HCT116 (cell line): ENCODE data around the gene PSKH1. TPM values are rescaled to one million over a fixed set of nuclear protein-coding genes. Genes with fewer than 3 reads are reported as not detected.

ENCODE experiments used
- ATAC-seq: fragments of 200-7000 bp; cut with Tn5 transposase; 2 replicates; pipeline ENCODE4 v1.9.1; 2020; ENCODE audit warnings: mild to moderate bottlenecking, moderate library complexity
- BruUV-seq: library from RNA; stranded (reverse); fragments of 400-500 nt; replicated peaks from 2 replicates; lab custom pipeline; 2021; lab: Mats Ljungman, UMichigan
- CTCF ChIA-PET: fragments of 300-600 bp; sonication (Branson Sonifier 250); formaldehyde crosslinking; loops from one replicate; lab custom pipeline; 2021; ENCODE audit warnings: antibody characterized with exemption; lab: Charles Lee
- POLR2A ChIA-PET: fragments of 300-600, 350-600 bp; sonication (Branson Sonifier 250); formaldehyde crosslinking; loops from one replicate; lab custom pipeline; 2021; ENCODE audit warnings: antibody characterized with exemption; lab: Charles Lee
- RAD21 ChIA-PET, 2 experiments: fragments of 300-600 bp; sonication (Branson Sonifier 250); formaldehyde crosslinking; loops; one replicate each; lab custom pipeline; 2023; ENCODE audit warnings: low total read pairs in 2 of 2; ENCODE audit not compliant: uncharacterized antibody in 2 of 2, unreplicated experiment in 2 of 2, low non-redundant PET in 1 of 2; lab: Charles Lee
- DNase-seq: peaks from one replicate; pipeline ENCODE4 v3.0.0-alpha.2; 2010; ENCODE audit warnings: low read depth, low spot score
- H2AFZ ChIP-seq: fragments of 200-600 bp; shearing (Covaris generic), sonication (generic); 2 replicates; pipeline ENCODE4 v1.6.1; 2017; ENCODE audit warnings: low read depth, mixed run types, mixed read lengths, antibody characterized with exemption, low read length; ENCODE audit not compliant: poor library complexity, severe bottlenecking
- H3K27ac ChIP-seq: 2 replicates; pipeline ENCODE4 v1.5.1; 2012; ENCODE audit warnings: low read depth, low read length
- H3K27me3 ChIP-seq: fragments of 200-600 bp; sonication (generic); 2 replicates; pipeline ENCODE4 v1.6.1; 2016; ENCODE audit warnings: mixed run types, low read length, mixed read lengths; ENCODE audit not compliant: insufficient read depth
- H3K36me3 ChIP-seq, 2 experiments: fragments of 200-500 bp in 1 of 2; fragments of 200-600 bp in 1 of 2; sonication (Bioruptor generic) in 1 of 2; sonication (generic) in 1 of 2; 2 replicates each; pipeline versions ENCODE4 v1.5.1 to v1.6.1; 2014 to 2016; ENCODE audit warnings: low read length in 2 of 2, inconsistent platforms in 1 of 2, mixed read lengths in 1 of 2, mixed run types in 1 of 2; ENCODE audit not compliant: insufficient read depth in 2 of 2, control insufficient read depth in 1 of 2
- H3K4me1 ChIP-seq, 2 experiments: fragments of 200-600 bp in 1 of 2; sonication (generic) in 1 of 2; 2 replicates each; pipeline versions ENCODE4 v1.5.1 to v1.6.1; 2012 to 2017; ENCODE audit warnings: low read length in 2 of 2, inconsistent platforms in 1 of 2, mild to moderate bottlenecking in 1 of 2, mixed read lengths in 1 of 2, mixed run types in 1 of 2, moderate library complexity in 1 of 2; ENCODE audit not compliant: insufficient read depth in 2 of 2, control insufficient read depth in 1 of 2
- H3K4me2 ChIP-seq: fragments of 200-600 bp; sonication (generic); 2 replicates; pipeline ENCODE4 v1.6.1; 2017; ENCODE audit warnings: mixed run types, low read length, mixed read lengths
- H3K4me3 ChIP-seq, 2 experiments: fragments of 200-600 bp in 1 of 2; sonication (generic) in 1 of 2; replicated peaks in 1 of 2; 2 replicates each; pipeline ENCODE4 v1.5.1; 2011 to 2016; ENCODE audit warnings: low read length in 2 of 2, control low read depth in 1 of 2, low read depth in 1 of 2, mild to moderate bottlenecking in 1 of 2, mixed read lengths in 1 of 2, mixed run types in 1 of 2
- H3K79me2 ChIP-seq: fragments of 200-600 bp; sonication (generic); 2 replicates; pipeline ENCODE4 v1.6.1; 2017; ENCODE audit warnings: mild to moderate bottlenecking, mixed run types, low read length, moderate library complexity, mixed read lengths; ENCODE audit not compliant: insufficient read depth
- H3K9ac ChIP-seq: fragments of 200-600 bp; sonication (generic); 2 replicates; pipeline ENCODE4 v1.6.1; 2016; ENCODE audit warnings: low read length, mixed read lengths
- H3K9me2 ChIP-seq: fragments of 200-600 bp; sonication (generic), shearing (Covaris generic); 2 replicates; pipeline ENCODE4 v1.6.1; 2017; ENCODE audit warnings: mixed run types, mild to moderate bottlenecking, moderate library complexity; ENCODE audit not compliant: insufficient read depth
- H3K9me3 ChIP-seq, 2 experiments: fragments of 200-500 bp in 1 of 2; fragments of 200-600 bp in 1 of 2; sonication (Bioruptor generic) in 1 of 2; sonication (generic) in 1 of 2; 2 replicates each; pipeline ENCODE4 v1.6.1; 2014 to 2017; ENCODE audit warnings: low read length in 2 of 2, mixed read lengths in 2 of 2, inconsistent platforms in 1 of 2, low read depth in 1 of 2, mild to moderate bottlenecking in 1 of 2, mixed run types in 1 of 2, moderate library complexity in 1 of 2; ENCODE audit not compliant: control insufficient read depth in 1 of 2, insufficient read depth in 1 of 2
- H4K20me1 ChIP-seq: fragments of 200-600 bp; sonication (generic), shearing (Covaris generic); 2 replicates; pipeline ENCODE4 v1.6.1; 2017; ENCODE audit warnings: mixed run types, mild to moderate bottlenecking, moderate library complexity; ENCODE audit not compliant: insufficient read depth
- CBX3 ChIP-seq: IDR thresholded peaks from 2 replicates; pipeline ENCODE4 v1.6.1; 2012; ENCODE audit warnings: low read depth
- ELF1 ChIP-seq: IDR thresholded peaks from 2 replicates; pipeline ENCODE4 v1.6.1; 2012; ENCODE audit warnings: low read depth, borderline replicate concordance
- EZH2phosphoT487 ChIP-seq: fragments of 200-600 bp; IDR thresholded peaks from 2 replicates; pipeline ENCODE4 v1.6.1; 2018; ENCODE audit warnings: antibody characterized with exemption, borderline replicate concordance
- FOSL1 ChIP-seq: IDR thresholded peaks from 2 replicates; pipeline ENCODE4 v1.6.1; 2012; ENCODE audit warnings: low read depth
- JUND ChIP-seq: IDR thresholded peaks from 2 replicates; pipeline ENCODE4 v1.6.1; 2012
- POLR2AphosphoS5 ChIP-seq: IDR thresholded peaks from 2 replicates; pipeline ENCODE4 v1.6.1; 2011; ENCODE audit warnings: mild to moderate bottlenecking, low read depth, low read length, moderate library complexity
- SRF ChIP-seq: IDR thresholded peaks from 2 replicates; pipeline ENCODE4 v1.6.1; 2012; ENCODE audit warnings: low read depth
- YY1 ChIP-seq: IDR thresholded peaks from 2 replicates; pipeline ENCODE4 v1.6.1; 2011; ENCODE audit warnings: low read length, low read depth, moderate library complexity, mild to moderate bottlenecking; ENCODE audit not compliant: insufficient replicate concordance; ENCODE audit errors: extremely low read depth
- ZFX ChIP-seq: fragments of 450-650 bp; IDR thresholded peaks from 2 replicates; pipeline ENCODE4 v1.6.1; 2017
- intact Hi-C: fragments of 100-400 bp; cut with micrococcal nuclease; formaldehyde crosslinking; loops from 2 replicates; pipeline ENCODE4 v1.10.0; 2022
- total RNA-seq: library from RNA; stranded (reverse); gene quantifications from one replicate; pipeline ENCODE4 v1.2.1, GENCODE V29; 2021; ENCODE audit not compliant: unreplicated experiment
- TF ChIP-seq, protein P1 (sequence below): IDR thresholded peaks from 2 replicates; pipeline ENCODE4 v1.6.1; 2012
- TF ChIP-seq, protein P2 (sequence below): IDR thresholded peaks from 2 replicates; pipeline ENCODE4 v1.6.1; 2011; ENCODE audit warnings: mild to moderate bottlenecking, low read length, moderate library complexity; ENCODE audit not compliant: insufficient replicate concordance; ENCODE audit errors: extremely low read depth

Gene PSKH1
- total RNA-seq, 1 experiment from 2014 or later = 16.2 TPM

GRCh38 chr16:67967958-67968399 is 74.9 kb downstream of the PSKH1 start:
- no peak overlapping the region for H2AFZ ChIP-seq

More at GRCh38 chr16:67967958-67968399, 74.9 kb downstream of the PSKH1 start:
- peaks cover 21 to 26% of the 10 kb centered on the region in 2 experiments for H3K4me1 ChIP-seq
- TF ChIP-seq EZH2phosphoT487 (no peak), POLR2AphosphoS5 (no peak), YY1 (no peak), SRF (no peak), ZFX (no peak; the same call in 1 of the 2 replicates), CBX3 (no peak), ELF1 (no peak), FOSL1 (no peak), JUND (no peak)
- TF ChIP-seq, protein P1, sequence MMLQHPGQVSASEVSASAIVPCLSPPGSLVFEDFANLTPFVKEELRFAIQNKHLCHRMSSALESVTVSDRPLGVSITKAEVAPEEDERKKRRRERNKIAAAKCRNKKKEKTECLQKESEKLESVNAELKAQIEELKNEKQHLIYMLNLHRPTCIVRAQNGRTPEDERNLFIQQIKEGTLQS = no peak
- TF ChIP-seq, protein P2, sequence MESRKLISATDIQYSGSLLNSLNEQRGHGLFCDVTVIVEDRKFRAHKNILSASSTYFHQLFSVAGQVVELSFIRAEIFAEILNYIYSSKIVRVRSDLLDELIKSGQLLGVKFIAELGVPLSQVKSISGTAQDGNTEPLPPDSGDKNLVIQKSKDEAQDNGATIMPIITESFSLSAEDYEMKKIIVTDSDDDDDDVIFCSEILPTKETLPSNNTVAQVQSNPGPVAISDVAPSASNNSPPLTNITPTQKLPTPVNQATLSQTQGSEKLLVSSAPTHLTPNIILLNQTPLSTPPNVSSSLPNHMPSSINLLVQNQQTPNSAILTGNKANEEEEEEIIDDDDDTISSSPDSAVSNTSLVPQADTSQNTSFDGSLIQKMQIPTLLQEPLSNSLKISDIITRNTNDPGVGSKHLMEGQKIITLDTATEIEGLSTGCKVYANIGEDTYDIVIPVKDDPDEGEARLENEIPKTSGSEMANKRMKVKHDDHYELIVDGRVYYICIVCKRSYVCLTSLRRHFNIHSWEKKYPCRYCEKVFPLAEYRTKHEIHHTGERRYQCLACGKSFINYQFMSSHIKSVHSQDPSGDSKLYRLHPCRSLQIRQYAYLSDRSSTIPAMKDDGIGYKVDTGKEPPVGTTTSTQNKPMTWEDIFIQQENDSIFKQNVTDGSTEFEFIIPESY = no peak
- TF ChIP-seq, all 23 proteins: peak for 0
- Histone ChIP-seq H3K9me3 (no peaks in the 10 kb centered on the region), H3K4me2 (peak overlapping the region; percentile 87), H3K27me3 (no peaks in the 10 kb centered on the region), H3K36me3 (peaks cover 0 to 2% of the 10 kb centered on the region in 2 experiments; a peak in 1 of 4 replicates), H3K9ac (peak overlapping the region; percentile 92), H3K27ac (peak overlapping the region; percentile 87), H3K9me2 (no peaks in the 10 kb centered on the region), H4K20me1 (no peaks in the 10 kb centered on the region), H3K79me2 (peaks cover 32% of the 10 kb centered on the region), H3K4me3 (peak overlapping the region; percentile 86)
- BruUV-seq = no TSS peak
- ChIA-PET CTCF (interaction anchor here (0.6 kb wide), 1 partner anchor 19 kb away, joined by 3 read pairs; no protein-coding TSS in a partner anchor), RAD21 (no interaction called here), POLR2A (no interaction called here)
- ATAC-seq (peak; percentile 57), DNase-seq (no peak)
- intact Hi-C loops = no loop called here
